Fibroblast of the conjunctiva (primary cell): Measurements from ENCODE around the gene ANTXRL.
"Not testable (repeated sequence)": the region's sequence is repeated elsewhere in the genome, so short reads cannot be mapped to it uniquely, and the experiment has no call there.

Experiments used
- DNase-seq: peaks from one replicate; pipeline ENCODE4 v3.0.0-alpha.2; 2010; ENCODE audit warnings: low read depth

Gene ANTXRL

DNA sequence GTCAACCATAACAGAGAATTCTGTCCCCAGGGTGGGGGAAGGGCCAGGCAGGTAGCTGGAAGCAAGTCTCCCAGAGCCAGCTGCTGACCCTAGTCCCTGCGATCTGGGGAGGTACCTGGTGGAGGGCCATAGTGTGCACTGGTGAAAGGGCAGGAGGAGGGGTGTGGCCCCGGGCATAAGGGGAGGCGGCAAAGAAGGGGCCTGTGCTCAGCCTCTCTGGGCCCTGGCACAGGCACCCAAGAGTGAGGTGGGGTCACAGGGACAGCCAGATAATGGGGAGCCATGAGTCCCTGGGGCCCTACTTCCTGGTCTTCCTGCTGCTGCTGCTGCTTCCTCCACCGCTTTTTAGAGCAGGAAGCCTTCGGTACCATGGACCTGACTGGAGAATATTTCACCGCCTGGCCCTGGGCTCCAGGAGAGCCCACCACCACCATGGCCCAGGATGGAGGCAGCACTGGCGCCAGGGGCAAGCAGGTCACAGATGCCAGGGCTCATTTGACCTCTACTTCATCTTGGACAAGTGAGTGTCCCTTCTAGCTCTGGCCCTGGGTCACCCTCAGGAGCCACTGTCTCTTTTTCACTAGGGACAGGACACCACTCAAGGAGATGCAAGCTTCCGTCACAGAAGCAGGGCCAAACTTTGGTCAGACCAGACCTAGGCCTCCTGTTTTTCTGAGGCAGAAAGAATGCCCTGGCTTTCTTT lies at the start of gene ANTXRL:
ANTXRL (plus strand) TSS at position 7 of the 703 bp plus-strand sequence; CDS start at position 273, 266 bp downstream.
- no peak for DNase-seq

DNA sequence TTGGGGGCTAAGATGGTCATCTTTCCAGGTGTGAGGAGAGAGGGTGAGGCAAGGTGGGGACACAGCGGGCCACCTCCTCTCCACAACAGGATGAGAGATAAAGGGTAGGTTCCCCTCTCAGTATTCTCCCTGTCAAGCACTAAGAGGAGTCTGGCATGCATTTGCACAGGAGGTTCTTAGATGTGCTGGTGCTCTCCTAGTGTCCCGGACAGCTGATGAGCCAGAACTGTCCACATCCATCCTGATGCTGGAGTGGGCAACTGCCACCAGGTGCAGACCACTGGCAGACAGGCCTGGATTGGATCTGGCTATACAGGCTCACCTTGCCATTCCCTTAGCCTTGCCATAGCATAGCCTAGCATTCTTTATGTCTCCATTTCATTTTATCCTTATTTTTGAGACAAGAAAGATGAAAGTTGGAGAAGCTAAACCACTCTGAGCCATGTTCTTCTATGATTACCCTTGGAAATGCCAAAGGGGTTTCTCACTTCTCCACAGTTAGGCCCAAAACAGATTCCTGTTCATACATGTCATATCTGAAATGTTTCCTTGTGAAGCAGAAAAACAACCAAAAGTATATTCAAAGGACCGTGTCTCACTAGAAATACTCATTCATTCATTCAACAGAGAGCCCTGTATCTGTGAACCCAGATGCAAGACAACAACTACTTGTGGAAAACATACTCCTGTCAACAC lies 48.8 kb upstream of the ANTXRL start:
- no peak for DNase-seq

DNA sequence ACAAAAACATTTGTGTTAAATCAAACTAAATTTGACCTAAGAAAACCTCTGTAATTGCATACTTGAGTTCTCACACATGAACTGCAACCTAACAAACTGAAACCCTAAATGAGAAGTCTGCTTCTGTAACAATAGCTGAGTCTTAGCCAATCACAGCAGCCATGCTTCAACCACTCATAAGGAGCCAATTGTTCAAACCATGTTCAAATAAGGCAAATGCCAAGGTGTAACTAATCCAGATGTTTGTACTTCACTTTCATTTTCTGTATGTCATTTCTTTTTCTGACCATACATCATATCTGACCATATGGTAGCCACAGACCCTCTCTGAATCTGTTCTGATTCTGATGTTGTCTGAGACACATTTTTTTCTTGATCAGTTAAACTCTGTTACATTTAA lies 47.5 kb upstream of the ANTXRL start:
- no peak for DNase-seq

- DNase-seq, result no peak
These were observed 46.7 kb upstream of the ANTXRL start for GRCh38 chr10:46239993-46240683.

GRCh38 chr10:46240684-46241565 lies 45.9 kb upstream of the ANTXRL start:
- DNase-seq, result no peak

GRCh38 chr10:46245381-46245900 lies 41.4 kb upstream of the ANTXRL start:
- DNase-seq, result no peak

DNA sequence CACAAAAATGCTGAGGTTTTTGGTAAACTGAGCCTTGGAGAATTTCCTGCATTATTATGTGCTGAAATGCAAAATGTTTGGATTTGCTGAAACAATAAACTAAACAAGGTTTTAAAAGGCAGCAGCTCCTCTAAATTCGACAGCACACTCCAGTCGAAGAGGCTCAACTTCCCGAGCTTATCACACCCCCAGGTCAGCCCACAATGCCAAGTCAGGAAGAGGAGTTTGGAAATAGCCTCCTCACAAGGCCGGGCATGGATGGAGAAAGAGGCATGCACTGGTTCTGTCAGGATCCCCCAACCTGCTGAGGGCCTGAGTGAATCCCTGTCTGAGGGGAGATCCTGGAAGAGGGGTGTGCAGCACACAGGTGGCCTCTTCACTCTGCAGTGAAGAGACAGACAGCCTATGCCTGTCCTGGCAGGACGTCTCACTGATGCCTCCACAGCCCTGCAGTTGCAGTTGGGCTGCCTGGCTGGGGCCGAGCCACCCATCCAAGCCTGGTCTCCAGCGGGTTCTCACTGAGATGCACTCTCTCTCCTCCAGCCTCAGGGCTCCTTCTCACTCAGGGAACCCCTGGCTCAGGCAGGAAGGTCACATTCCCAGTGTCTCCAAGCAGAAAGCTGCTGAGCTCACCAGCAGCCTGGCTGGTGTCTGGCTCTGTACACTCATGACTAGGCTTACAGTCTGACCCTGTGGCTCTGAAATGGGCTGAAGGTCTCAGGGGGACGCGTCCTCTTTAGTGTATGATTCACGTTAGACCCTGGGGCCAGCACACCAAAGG lies 40.2 kb upstream of the ANTXRL start:
- DNase-seq, result not testable (repeated sequence)

DNA sequence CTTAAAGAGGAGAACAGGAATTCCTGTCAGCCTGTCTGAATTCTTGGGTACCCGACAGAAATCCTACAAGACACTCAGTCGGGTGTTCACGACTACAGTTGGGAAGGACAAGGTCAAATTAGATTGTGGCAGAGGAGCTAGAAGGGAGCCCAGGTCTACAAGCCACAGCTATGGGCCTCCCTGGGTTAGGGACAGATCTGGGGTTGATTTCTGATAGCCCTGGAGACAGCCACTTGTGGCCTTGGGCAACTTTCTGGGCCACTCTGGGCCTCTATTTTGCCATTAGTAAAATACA lies 39.7 kb upstream of the ANTXRL start:
- DNase-seq, result no peak

GRCh38 chr10:46247808-46248569 lies 38.8 kb upstream of the ANTXRL start:
- DNase-seq, result no peak

- no peak for DNase-seq
These were observed 38.1 kb upstream of the ANTXRL start for GRCh38 chr10:46248651-46249146.

- not testable (repeated sequence) for DNase-seq
These were observed 37.0 kb upstream of the ANTXRL start for GRCh38 chr10:46249617-46250344.

DNA sequence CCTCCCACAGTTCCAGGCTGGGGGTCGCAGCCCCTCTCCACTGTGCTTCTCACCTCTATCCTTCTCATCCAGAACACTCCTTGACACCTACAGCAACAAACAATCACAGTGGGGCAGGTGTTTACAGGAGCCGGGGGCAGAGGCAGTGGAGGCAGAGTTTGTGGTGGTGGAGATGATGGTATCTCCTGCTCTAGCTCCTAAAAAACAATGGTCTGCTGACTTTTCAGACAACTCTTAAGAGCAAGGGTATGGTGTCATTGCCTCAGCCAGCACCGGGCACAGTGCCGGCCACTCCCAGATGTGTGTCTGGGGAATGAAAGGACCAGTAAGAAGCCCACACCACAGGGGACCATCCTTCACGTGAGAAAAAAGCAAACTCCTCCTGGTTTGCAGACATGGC lies 36.3 kb upstream of the ANTXRL start:
- DNase-seq, result no peak

GRCh38 chr10:46250898-46251856 lies 35.6 kb upstream of the ANTXRL start:
- no peak for DNase-seq

GRCh38 chr10:46251857-46252847 lies 34.6 kb upstream of the ANTXRL start:
- no peak for DNase-seq

- DNase-seq, result no peak
These were observed 33.5 kb upstream of the ANTXRL start for GRCh38 chr10:46253076-46254006.

GRCh38 chr10:46254007-46254383 lies 32.8 kb upstream of the ANTXRL start:
- DNase-seq, result no peak
